Thyroid gland (tissue), 4 donors: ENCODE results near the gene CD53. TPM values are rescaled to one million over a fixed set of nuclear protein-coding genes. Genes with fewer than 3 reads are reported as not detected.

ENCODE experiments used
- DNase-seq, 2 donors: peaks; one replicate each; pipeline ENCODE4 v3.0.0-alpha.2; 2019
- H3K27ac ChIP-seq, 3 donors: fragments of 200-600 bp; sonication (generic); 1 replicate in 2 of 3; 2 replicates in 1 of 3; pipeline ENCODE4 v1.5.1; 2016 to 2019; ENCODE audit warnings: mild to moderate bottlenecking in 1 of 3, moderate library complexity in 1 of 3
- H3K27me3 ChIP-seq: fragments of 200-600 bp; sonication (generic); one replicate; pipeline ENCODE4 v1.5.1; 2019
- H3K36me3 ChIP-seq, 2 donors: fragments of 200-600 bp; sonication (generic); one replicate each; pipeline ENCODE4 v1.5.1; 2016 to 2019
- H3K4me1 ChIP-seq, 2 donors: fragments of 200-600 bp; sonication (generic); one replicate each; pipeline ENCODE4 v1.5.1; 2017 to 2019
- H3K4me3 ChIP-seq, 3 donors: fragments of 200-600 bp; sonication (generic); replicated peaks in 1 of 3; 1 replicate in 2 of 3; 2 replicates in 1 of 3; pipeline ENCODE4 v1.5.1; 2016; ENCODE audit warnings: mild to moderate bottlenecking in 1 of 3
- H3K9me3 ChIP-seq: fragments of 200-600 bp; sonication (generic); one replicate; pipeline ENCODE4 v1.5.1; 2017
- CTCF ChIP-seq, 6 experiments: fragments of 200-600 bp in 3 of 6; fragments of 450-650 bp in 3 of 6; sonication (generic) in 3 of 6; IDR thresholded peaks; one replicate each; pipeline ENCODE4 v1.5.1; 2016 to 2019; ENCODE audit warnings: antibody characterized with exemption in 6 of 6, mild to moderate bottlenecking in 2 of 6, inconsistent platforms in 1 of 6, moderate library complexity in 1 of 6
- POLR2A ChIP-seq, 2 donors: fragments of 450-650 bp; IDR thresholded peaks; one replicate each; pipeline ENCODE4 v1.6.1; 2017; ENCODE audit warnings: antibody characterized with exemption in 2 of 2, mild to moderate bottlenecking in 2 of 2, moderate library complexity in 1 of 2
- WGBS, 2 donors: methylation state at CpG; one replicate each; pipeline ENCODE4 v1.1.5; 2017; 5-methylcytosine and 5-hydroxymethylcytosine counted together
- intact Hi-C: fragments of 100-400 bp; cut with DNase I; formaldehyde crosslinking; loops from one replicate; pipeline ENCODE4 v1.15.1; 2023
- total RNA-seq, 4 donors: library from RNA; depleted of rRNA; stranded (reverse); fragments of >200 nt; gene quantifications; one replicate each; pipeline ENCODE4 v1.2.3, GENCODE V29; 2016

Gene CD53
- total RNA-seq, 4 donors from 2014 or later: 11.6 to 31.0 (median 13.9) TPM

GRCh38 chr1:110877364-110877763 is 4.4 kb downstream of the CD53 start:
- DNase-seq: no peak
- H3K9me3 ChIP-seq: no peaks in the 10 kb centered on the region
- 85 to 90% methylated on average over 6 of the region's 6 CpGs for WGBS, 2 donors
- no peak overlapping the region for H3K27ac ChIP-seq
- intact Hi-C loops: no loop called here
- no peaks in the 10 kb centered on the region for H3K27me3 ChIP-seq
- H3K4me1 ChIP-seq: peaks cover 0 to 8% of the 10 kb centered on the region in 2 donors
- TF ChIP-seq POLR2A (IDR thresholded peaks at IDR 0.05): no peak
- no peak for TF ChIP-seq CTCF (IDR thresholded peaks at IDR 0.05)
- no peak overlapping the region for H3K4me3 ChIP-seq
- H3K36me3 ChIP-seq: no peaks in the 10 kb centered on the region

- Histone ChIP-seq H3K36me3 (no peaks in the 10 kb centered on the region), H3K4me1 (peaks cover 0 to 8% of the 10 kb centered on the region in 2 donors), H3K27ac (no peak overlapping the region), H3K9me3 (no peaks in the 10 kb centered on the region), H3K27me3 (no peaks in the 10 kb centered on the region), H3K4me3 (no peak overlapping the region)
- intact Hi-C loops: no loop called here
- DNase-seq: no peak
- 80 to 88% methylated on average over 8 of the region's 8 CpGs for WGBS, 2 donors
- TF ChIP-seq CTCF (IDR thresholded peaks at IDR 0.05) (no peak), POLR2A (IDR thresholded peaks at IDR 0.05) (no peak)
Observed at GRCh38 chr1:110877776-110878175, 4.8 kb downstream of the CD53 start.

GRCh38 chr1:110878591-110878990 is 5.6 kb downstream of the CD53 start:
- H3K9me3 ChIP-seq: no peaks in the 10 kb centered on the region
- H3K4me1 ChIP-seq: peaks cover 0 to 8% of the 10 kb centered on the region in 2 donors
- no peak for DNase-seq
- intact Hi-C loops: no loop called here
- no peak overlapping the region for H3K4me3 ChIP-seq
- no peaks in the 10 kb centered on the region for H3K36me3 ChIP-seq
- no peak overlapping the region for H3K27ac ChIP-seq
- WGBS, 2 donors: 80 to 88% methylated on average over 2 of the region's 2 CpGs
- TF ChIP-seq CTCF (IDR thresholded peaks at IDR 0.05): no peak
- no peak for TF ChIP-seq POLR2A (IDR thresholded peaks at IDR 0.05)
- no peaks in the 10 kb centered on the region for H3K27me3 ChIP-seq

GRCh38 chr1:110878993-110879392 is 6.0 kb downstream of the CD53 start:
- no peak for TF ChIP-seq POLR2A (IDR thresholded peaks at IDR 0.05)
- no peak for TF ChIP-seq CTCF (IDR thresholded peaks at IDR 0.05)
- no peak for DNase-seq
- intact Hi-C loops: no loop called here
- peaks cover 0 to 8% of the 10 kb centered on the region in 2 donors for H3K4me1 ChIP-seq
- H3K9me3 ChIP-seq: no peaks in the 10 kb centered on the region
- H3K27me3 ChIP-seq: no peaks in the 10 kb centered on the region
- 83% methylated on average over 3 of the region's 3 CpGs for WGBS, 2 donors
- H3K36me3 ChIP-seq: no peaks in the 10 kb centered on the region
- no peak overlapping the region for H3K27ac ChIP-seq
- H3K4me3 ChIP-seq: no peak overlapping the region

GRCh38 chr1:110879758-110880606 is 7.0 kb downstream of the CD53 start:
- intact Hi-C loops: no loop called here
- H3K4me1 ChIP-seq: peaks cover 0 to 7% of the 10 kb centered on the region in 2 donors
- WGBS, 2 donors: 44 to 45% methylated on average over 7 of the region's 7 CpGs

More at GRCh38 chr1:110879758-110880606, 7.0 kb downstream of the CD53 start:
- H3K27me3 ChIP-seq: no peaks in the 10 kb centered on the region
- no peak for TF ChIP-seq POLR2A (IDR thresholded peaks at IDR 0.05)
- TF ChIP-seq CTCF (IDR thresholded peaks at IDR 0.05): no peak
- no peaks in the 10 kb centered on the region for H3K9me3 ChIP-seq
- no peak overlapping the region for H3K4me3 ChIP-seq
- H3K27ac ChIP-seq: no peak overlapping the region
- no peaks in the 10 kb centered on the region for H3K36me3 ChIP-seq
- no peak for DNase-seq
